HL-60/S4 treated with retinoic acid at 250 ng/mL for 4 days and 3 days (cell line): ENCODE measurements around the gene PCDH9.

ENCODE experiments used
- in situ Hi-C: fragments of 300-500 bp; cut with MboI; formaldehyde crosslinking; loops from 2 replicates; pipeline ENCODE4 v1.7.0; 2022; ENCODE audit warnings: low sequenced_read_pairs

The PCDH9 gene

GRCh38 chr13:66984241-66984640 lies 245.9 kb downstream of the PCDH9 start:
- in situ Hi-C loops = no loop called here

- in situ Hi-C loops = no loop called here
Measured at GRCh38 chr13:66981912-66982311, 248.2 kb downstream of the PCDH9 start.

- in situ Hi-C loops = no loop called here
Measured at GRCh38 chr13:66977161-66977560, 253.0 kb downstream of the PCDH9 start.

GRCh38 chr13:66974889-66975288 lies 255.2 kb downstream of the PCDH9 start:
- in situ Hi-C loops = no loop called here

GRCh38 chr13:66974174-66974573 lies 256.0 kb downstream of the PCDH9 start:
- in situ Hi-C loops = no loop called here

- in situ Hi-C loops = no loop called here
Measured at GRCh38 chr13:66972659-66973058, 257.5 kb downstream of the PCDH9 start.

GRCh38 chr13:66971004-66971403 lies 259.1 kb downstream of the PCDH9 start:
- in situ Hi-C loops = no loop called here

- in situ Hi-C loops = no loop called here
Measured at GRCh38 chr13:66969291-66969690, 260.8 kb downstream of the PCDH9 start.

- in situ Hi-C loops = no loop called here
Measured at GRCh38 chr13:66967811-66968597, 262.1 kb downstream of the PCDH9 start.

- in situ Hi-C loops = no loop called here
Measured at GRCh38 chr13:66965181-66965580, 265.0 kb downstream of the PCDH9 start.

- in situ Hi-C loops = no loop called here
Measured at GRCh38 chr13:66962953-66963352, 267.2 kb downstream of the PCDH9 start.

GRCh38 chr13:66958611-66959010 lies 271.5 kb downstream of the PCDH9 start:
- in situ Hi-C loops = no loop called here

- in situ Hi-C loops = no loop called here
Measured at GRCh38 chr13:66952507-66952906, 277.6 kb downstream of the PCDH9 start.

- in situ Hi-C loops = no loop called here
Measured at GRCh38 chr13:66951426-66951825, 278.7 kb downstream of the PCDH9 start.

- in situ Hi-C loops = no loop called here
Measured at GRCh38 chr13:66950666-66951065, 279.5 kb downstream of the PCDH9 start.

GRCh38 chr13:66948910-66949309 lies 281.2 kb downstream of the PCDH9 start:
- in situ Hi-C loops = no loop called here

GRCh38 chr13:66943530-66943929 lies 286.6 kb downstream of the PCDH9 start:
- in situ Hi-C loops = no loop called here

- in situ Hi-C loops = no loop called here
Measured at GRCh38 chr13:66940113-66940512, 290.0 kb downstream of the PCDH9 start.

GRCh38 chr13:66937423-66937822 lies 292.7 kb downstream of the PCDH9 start:
- in situ Hi-C loops = no loop called here

- in situ Hi-C loops = no loop called here
Measured at GRCh38 chr13:66933994-66934393, 296.1 kb downstream of the PCDH9 start.

- in situ Hi-C loops = no loop called here
Measured at GRCh38 chr13:66933527-66933926, 296.6 kb downstream of the PCDH9 start.

- in situ Hi-C loops = no loop called here
Measured at GRCh38 chr13:66927562-66927961, 302.6 kb downstream of the PCDH9 start.
